LNCAP (cell line): ENCODE data around the gene ANKRD40CL.

Experiments
- CTCF ChIP-seq: fragments of 450-650 bp; IDR thresholded peaks from 2 replicates; pipeline ENCODE4 v1.5.1; 2017; ENCODE audit warnings: mild to moderate bottlenecking

The ANKRD40CL gene

GRCh38 chr17:50771991-50772785 lies 4.9 kb upstream of the ANKRD40CL start:
- no peak for TF ChIP-seq CTCF

- TF ChIP-seq CTCF: no peak
These were observed 3.0 kb upstream of the ANKRD40CL start for GRCh38 chr17:50770346-50770745.

GRCh38 chr17:50769884-50770283 lies 2.6 kb upstream of the ANKRD40CL start:
- no peak for TF ChIP-seq CTCF

DNA sequence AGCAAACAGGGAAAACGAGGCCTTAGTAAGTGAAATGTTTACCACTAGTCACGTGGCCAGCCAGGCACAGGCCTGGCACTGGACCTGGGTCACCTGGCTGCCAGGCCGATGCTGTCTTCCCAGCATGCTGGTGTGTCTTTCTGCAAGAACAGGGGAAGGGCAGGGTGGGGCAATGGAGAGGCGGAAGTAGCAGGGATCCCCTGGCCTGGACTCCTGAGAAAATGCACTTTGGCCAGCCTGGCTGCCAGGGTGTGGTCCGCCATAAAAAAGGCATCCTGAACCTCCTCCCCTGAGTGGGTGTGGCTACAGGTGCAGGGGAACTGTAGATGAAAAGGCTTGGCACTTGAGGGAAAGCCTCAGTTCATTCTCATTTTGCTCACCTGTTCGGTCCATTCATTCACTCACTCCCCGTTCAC lies 1.0 kb upstream of the ANKRD40CL start:
- TF ChIP-seq CTCF: no peak

DNA sequence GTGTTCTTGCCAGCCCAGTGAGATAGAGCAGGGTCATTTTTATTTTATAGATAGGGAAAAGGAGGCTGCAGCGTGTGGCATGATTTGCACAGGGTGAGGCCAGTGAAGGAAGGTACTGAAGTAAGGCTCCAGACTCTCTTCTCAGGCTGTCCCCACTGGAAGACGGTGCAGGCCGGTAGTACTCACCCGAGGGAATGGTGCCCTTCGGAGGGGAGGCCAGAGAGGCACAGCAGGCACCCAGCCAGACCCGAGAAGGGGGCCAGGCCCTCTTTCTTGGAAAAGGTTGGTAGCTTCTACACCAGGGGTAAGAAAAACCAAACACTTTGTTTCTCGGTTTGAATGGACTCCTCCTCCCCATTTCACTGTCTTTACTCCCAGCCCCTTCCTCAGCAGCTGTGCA lies 288 bp downstream of the ANKRD40CL start:
- no peak for TF ChIP-seq CTCF

- no peak for TF ChIP-seq CTCF
These were observed 895 bp downstream of the ANKRD40CL start for GRCh38 chr17:50766222-50767023.

DNA sequence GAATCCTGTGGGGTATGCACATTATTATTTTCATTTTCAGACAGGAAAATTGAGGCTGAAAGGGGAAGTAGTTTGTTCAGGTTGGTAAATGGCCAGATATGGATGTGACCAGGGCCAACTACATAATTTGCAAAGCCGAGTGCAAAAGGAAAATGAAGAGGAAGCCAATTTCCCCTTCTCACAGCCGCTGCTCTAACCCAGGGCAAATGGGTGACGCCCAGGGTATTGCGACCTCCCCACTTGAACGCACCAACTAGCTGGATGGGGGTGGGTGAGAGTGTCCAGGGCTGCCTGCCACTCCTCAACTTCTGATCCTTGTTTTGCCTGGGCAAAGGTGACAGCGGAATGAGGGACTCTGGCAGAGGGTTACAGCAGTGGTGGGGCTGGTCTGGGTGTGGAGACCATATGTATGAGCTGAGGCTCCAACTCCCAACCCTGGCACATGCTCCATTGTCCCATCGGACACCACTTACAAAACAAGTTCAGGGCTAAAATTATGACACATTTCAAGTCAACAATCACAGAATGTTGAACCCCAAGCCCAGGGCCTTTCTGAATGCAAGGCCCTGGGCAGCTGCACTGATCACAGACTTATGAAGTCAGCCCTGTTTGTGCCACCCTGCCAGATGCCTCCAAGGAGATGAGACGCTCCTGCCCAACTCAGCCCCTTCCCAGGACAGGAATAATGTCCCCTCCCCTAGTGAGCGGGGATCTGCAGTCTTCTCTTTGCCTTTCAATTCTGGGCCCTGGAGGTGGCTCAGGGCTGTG lies 1.7 kb downstream of the ANKRD40CL start:
- TF ChIP-seq CTCF: no peak
